Erythroblast (primary cell): ENCODE measurements around the gene MCTP1.

ENCODE experiments used
- DNase-seq, 2 experiments: peaks; one replicate each; lab custom pipeline; 2025; lab: John Stamatoyannopoulos, UW
- GATA1 ChIP-seq: IDR thresholded peaks from 2 replicates; pipeline ENCODE4 v1.6.1; 2011; ENCODE audit warnings: low read depth, mild to moderate bottlenecking, control low read depth, low read length, moderate library complexity
- POLR2A ChIP-seq: IDR thresholded peaks from 2 replicates; pipeline ENCODE4 v1.6.1; 2011; ENCODE audit warnings: mild to moderate bottlenecking, low read length

MCTP1 gene

DNA sequence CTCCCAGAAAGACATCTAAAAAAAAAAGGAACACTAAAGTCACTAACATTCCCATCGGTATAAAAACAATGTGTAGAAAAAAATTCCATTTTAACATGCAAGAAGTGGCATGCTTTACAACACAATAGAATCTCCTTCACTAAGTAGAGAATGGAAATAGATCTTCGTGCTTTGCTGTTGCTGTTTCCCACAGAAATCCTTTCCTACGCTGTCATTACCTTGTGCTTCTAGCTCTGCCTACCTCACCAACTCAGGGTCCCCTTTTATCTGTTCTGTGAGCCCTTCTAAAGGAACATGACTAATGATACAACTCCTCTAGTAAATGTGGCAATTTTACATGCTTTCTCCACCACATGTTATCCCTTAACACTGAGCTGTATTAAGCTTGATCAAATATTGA lies 202.9 kb downstream of the MCTP1 start:
- DNase-seq, result peak; percentile 5 to 13
- TF ChIP-seq GATA1 (no peak), POLR2A (no peak)

DNA sequence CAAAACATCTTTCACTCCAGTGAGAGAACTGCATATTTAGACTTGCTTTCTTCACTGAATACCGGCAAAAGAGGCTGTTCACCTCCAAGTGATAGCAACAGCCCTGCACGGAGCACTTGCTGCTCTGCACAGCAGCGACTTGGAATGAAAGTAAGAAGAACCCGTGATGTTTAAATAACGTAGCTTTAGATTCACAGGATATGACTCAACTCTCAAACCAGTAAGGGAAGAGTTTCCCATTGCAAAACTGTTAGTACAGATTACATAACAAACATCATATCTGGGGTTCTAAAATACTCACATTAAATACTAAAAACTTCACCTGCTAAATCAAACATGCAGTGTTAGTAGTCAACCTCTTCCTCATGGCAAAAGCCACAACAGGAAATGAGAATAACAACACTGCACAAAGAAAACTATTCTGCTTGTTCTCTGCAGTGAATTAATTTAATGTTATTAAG lies 203.4 kb downstream of the MCTP1 start:
- DNase-seq, result peak; percentile 29 to 37
- peak; percentile 52 for TF ChIP-seq POLR2A
- no peak for TF ChIP-seq GATA1

DNA sequence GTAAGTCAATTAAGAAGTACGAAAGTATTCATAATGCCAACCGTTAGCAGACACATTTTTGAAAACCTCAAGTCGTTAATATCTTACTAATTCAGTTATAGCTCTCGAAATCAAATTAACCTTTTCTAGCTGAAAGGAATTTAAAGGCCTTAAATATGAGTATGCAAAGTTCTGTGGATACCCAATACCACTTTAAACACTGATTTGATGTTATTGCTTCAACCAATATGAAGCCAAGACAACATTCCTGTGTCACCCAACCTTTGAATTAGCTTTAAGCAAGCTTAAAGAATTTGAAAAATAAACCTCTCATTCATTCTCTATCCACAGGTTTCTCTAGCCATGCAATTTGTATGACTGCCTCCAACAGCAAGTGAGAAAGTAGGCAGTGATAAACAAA lies 204.5 kb downstream of the MCTP1 start:
- DNase-seq, result no peak

DNA sequence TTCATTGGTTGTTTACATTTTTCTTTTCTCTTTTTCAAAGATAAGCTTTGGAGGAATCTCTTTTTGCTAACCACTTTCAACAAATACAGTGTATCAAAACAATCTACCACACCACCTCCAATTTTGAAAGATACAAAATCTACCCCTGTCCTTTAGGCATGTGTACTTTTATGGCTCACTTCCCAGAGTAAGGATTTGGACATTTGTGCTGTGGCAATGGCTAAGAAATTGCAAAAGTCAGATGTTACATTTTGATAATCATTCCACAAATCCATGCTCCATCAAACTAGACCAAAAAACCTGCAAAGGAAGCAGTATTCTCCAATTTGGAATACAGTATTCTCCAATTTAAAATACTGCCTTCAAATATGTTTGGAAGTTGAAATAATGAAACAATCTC lies 204.9 kb downstream of the MCTP1 start:
- DNase-seq, result no peak
- no peak for TF ChIP-seq GATA1
- TF ChIP-seq POLR2A, result no peak

More for the DNA sequence above, 204.5 kb downstream of the MCTP1 start:
- no peak for TF ChIP-seq GATA1
- no peak for TF ChIP-seq POLR2A

DNA sequence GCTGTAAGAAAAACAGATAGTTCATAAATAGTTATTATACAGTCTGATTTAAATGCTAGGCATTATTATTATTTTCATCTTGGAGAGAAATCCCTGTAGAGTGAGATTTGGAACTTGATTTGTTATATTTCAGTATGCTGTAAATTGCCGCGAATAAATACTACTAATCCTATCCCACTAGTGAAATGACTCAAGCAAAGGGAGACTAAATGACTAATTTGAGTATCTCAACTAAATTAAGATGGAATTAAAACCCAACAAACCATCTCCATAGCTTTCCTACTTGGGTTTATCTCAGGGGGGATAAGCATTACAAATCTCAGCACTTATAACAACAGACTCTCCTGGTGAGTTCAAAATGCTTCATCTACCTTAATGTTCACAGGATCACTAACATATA lies 206.0 kb downstream of the MCTP1 start:
- DNase-seq, result no peak
- TF ChIP-seq POLR2A (no peak), GATA1 (no peak)

DNA sequence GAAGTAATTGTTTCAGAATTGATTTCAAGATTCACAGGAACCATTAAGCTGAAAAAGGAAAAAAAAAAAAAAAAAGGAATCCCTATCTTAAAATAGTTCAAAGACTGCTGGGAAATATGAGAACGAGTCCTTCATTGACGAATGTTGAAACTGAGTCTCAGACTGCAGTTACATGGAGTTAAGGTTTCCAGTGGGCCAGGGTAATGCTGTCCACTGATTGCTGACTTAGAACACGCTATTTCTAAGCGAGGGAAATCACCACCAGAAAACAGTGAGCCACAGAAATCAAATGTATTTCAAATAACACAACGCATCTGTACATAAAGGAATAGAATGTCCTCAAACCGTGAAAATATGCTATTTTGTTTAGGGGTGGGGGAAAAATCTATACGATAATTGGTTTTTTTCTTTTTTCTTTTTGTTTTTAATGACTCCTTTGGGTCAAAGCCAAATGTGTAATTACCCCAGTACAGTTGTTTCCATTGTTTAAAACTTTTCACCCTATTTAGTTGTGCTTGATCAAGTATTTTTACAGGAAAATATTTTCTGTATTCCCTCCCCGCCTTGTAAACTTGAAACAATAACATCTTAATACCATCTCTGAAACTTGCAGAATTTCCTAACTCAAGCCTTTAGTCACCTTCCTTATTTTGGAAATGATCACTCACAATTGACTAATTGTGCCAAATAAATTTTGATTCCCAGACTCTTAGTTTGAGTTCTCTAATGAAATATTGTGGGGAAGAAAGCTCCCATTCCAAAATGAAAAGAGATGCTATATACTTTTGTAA lies 208.3 kb downstream of the MCTP1 start:
- TF ChIP-seq POLR2A (no peak), GATA1 (no peak)
- DNase-seq, result no peak

DNA sequence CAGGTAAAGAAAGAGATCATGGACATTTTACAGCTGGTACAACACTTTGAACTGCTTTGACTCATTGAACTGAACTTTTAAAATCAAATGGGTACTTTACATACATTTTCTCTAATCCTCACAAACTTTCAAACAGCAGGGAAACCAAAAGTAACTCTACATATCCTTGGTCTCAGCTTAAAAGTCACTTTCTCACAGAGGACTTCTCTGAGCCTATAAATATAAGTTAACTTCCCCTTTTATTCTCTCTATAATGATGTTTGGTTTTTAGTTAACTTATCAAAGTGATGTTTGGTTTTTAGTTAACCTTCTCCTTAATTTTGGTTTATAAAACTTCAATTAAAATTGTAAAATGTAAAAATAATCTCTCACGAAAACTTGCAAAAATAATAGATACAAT lies 209.8 kb downstream of the MCTP1 start:
- DNase-seq, result no peak
- TF ChIP-seq GATA1 (no peak), POLR2A (no peak)

DNA sequence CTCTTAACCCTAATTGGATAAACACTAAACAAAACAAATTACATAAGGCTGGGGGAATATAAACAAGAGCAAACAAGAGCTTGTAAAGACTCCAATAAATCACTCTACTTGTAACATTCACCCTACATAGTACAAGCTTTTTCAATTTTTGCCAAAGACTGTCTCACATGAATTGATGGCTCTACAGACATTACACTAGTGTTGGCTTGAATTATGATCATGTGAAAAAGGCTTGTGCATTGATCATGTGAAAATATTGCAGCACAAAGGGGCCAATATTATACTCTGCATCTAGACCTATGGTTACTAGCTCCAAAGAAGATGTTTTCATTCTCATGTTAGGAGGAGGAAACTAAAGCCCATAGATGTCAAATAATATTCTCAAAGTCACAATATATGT lies 212.6 kb downstream of the MCTP1 start:
- no peak for DNase-seq
- TF ChIP-seq GATA1, result no peak
- TF ChIP-seq POLR2A, result no peak

DNA sequence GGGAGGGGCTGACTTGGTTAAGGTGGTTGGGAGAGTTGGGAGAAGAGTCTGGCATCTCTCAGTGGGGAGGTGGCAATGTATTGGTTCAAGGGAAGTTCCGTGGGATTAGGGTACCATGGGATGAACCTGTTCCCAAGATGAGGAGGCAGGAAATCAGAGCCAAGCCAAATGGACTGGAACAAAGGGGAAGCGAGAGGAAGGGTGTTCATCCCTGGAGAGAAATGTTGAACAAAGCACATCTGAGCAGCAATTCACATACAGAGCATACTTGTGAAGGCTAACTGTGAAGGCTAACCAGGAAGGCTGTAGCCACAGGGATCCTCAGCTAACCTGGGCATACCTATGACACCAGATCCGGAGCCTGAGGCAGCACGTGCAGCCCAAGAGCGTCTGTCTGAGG lies 214.0 kb downstream of the MCTP1 start:
- no peak for DNase-seq
- TF ChIP-seq GATA1 (no peak), POLR2A (no peak)

DNA sequence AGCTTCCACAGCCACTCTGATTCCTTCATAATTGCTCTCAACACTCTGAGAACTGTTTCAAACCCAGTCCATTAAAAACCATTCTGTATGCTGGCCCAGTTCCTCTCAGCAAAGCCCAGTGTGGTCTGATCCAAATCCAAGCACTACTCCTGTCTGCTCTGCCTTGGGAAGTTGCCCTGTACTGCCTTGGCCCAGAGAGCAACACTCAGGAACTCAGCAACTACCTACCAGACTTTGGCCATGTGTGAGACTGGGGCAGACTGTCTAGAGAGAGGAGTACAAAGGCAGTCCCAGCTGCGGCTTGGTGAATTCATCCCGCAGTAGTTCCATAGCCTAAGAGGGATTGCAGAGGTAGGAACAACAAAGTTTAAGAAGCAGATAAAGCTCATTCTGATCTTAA lies 214.4 kb downstream of the MCTP1 start:
- TF ChIP-seq POLR2A (no peak), GATA1 (no peak)
- no peak for DNase-seq

DNA sequence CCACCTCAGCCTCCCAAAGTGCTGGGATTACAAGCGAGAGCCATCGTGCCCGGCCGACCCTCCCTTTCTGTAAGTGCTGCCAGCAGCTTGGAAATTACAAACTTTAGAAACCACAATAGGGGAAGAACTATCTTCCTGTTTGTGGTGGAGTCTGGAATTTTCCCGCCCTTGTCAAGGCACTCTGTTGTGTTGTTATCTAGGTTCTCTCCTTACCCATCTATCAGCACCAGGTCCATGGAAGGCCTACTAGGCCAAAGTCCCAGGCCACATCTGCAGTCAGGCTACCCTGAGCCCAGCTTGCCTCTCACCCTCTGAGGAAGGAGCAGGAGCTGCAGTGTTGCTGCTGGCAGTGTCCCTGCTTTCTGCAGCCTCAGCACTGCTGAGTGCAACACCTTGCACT lies 214.9 kb downstream of the MCTP1 start:
- no peak for TF ChIP-seq POLR2A
- TF ChIP-seq GATA1, result no peak
- no peak for DNase-seq

DNA sequence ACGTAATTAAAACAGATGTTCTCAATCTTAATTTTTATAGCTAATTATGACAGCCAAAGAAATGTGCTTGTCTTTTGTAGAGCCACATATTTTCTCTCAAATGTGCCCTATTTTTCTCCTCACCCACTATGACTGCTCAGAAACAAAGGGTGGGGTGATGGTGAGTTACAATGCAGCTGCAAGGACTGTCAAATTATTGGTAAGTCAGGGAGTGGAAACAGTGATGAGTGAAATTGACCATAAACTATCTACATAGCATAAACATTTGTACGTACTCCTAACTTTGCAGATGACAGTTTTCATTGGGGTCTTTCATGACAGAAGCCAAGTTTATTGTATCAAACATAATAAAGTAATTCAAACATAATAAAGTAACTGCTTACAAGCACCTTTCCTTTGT lies 215.9 kb downstream of the MCTP1 start:
- no peak for DNase-seq
- no peak for TF ChIP-seq GATA1
- no peak for TF ChIP-seq POLR2A

DNA sequence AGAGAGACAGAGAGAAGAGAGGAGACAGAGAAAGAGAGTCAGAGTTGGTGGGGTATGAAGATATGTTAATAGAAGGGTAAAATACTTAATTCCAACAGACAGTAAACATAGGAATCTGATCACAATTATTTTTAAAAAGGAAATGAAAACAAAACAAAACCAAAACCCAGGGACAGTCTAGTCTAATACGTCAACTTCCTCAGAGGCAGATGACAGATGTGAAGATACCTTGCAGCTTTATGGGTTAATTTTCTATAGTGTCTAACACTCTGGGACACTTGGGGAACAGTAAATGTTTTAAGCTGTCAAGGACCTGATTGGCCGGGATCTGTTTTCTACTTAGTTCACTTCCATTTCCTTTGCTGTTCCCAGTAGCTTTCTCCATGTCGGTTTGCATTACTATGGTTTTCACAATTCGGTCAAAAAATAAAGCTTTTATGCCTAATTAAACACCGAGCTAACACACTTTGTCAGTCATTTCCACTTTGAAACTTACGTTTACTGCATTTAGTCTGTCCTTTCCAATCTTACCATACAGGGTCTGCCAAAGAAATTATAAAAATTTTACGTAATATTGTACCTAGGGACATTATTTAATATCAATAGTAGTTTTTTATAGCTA lies 216.5 kb downstream of the MCTP1 start:
- TF ChIP-seq GATA1 (no peak), POLR2A (no peak)
- no peak for DNase-seq

DNA sequence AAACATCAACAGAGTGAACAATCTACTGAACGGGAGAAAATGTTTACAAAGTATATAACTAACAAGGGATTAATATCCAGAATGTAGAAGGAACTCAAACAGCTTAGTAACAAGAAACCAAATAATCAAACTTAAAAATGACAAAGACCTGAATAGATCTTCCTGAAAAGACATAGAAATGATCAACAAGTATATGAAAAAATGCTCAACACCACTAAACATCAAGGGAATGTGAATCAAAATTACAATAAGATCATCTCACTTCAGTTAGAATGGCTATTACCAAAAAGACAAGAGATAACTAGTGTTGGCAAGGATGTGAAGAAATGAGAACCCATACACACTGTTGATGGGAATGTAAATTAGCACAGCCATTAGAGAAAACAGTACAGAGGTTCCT lies 218.8 kb downstream of the MCTP1 start:
- TF ChIP-seq POLR2A (no peak), GATA1 (no peak)

More for the DNA sequence above, 218.8 kb downstream of the MCTP1 start:
- DNase-seq, result no peak
